DMS53 treated with DMSO at 0.1 percent for 48 hours (cell line): ENCODE measurements around the gene ADAMTS13.

Source experiments
- DNase-seq: peaks from one replicate; lab custom pipeline; 2025; ENCODE audit not compliant: unreplicated experiment; lab: John Stamatoyannopoulos, UW

Gene ADAMTS13

GRCh38 chr9:133488686-133489252, 66.6 kb downstream of the ADAMTS13 start:
- no peak for DNase-seq

GRCh38 chr9:133489253-133490190, 67.4 kb downstream of the ADAMTS13 start:
- no peak for DNase-seq

GRCh38 chr9:133490201-133490681, 68.1 kb downstream of the ADAMTS13 start:
- DNase-seq, result no peak

- DNase-seq, result peak; percentile 72
Measured at GRCh38 chr9:133490865-133491655, 68.9 kb downstream of the ADAMTS13 start.

GRCh38 chr9:133491656-133491925, 69.4 kb downstream of the ADAMTS13 start:
- DNase-seq, result no peak

GRCh38 chr9:133492061-133493021, 70.2 kb downstream of the ADAMTS13 start:
- DNase-seq, result no peak

GRCh38 chr9:133493428-133493827, 71.3 kb downstream of the ADAMTS13 start:
- no peak for DNase-seq

- DNase-seq, result no peak
Measured at GRCh38 chr9:133493845-133494540, 71.8 kb downstream of the ADAMTS13 start.

- DNase-seq, result no peak
Measured at GRCh38 chr9:133494636-133495326, 72.6 kb downstream of the ADAMTS13 start.

- DNase-seq, result no peak
Measured at GRCh38 chr9:133495327-133496293, 73.4 kb downstream of the ADAMTS13 start.

- DNase-seq, result no peak
Measured at GRCh38 chr9:133496861-133497842, 75.0 kb downstream of the ADAMTS13 start.

- DNase-seq, result no peak
Measured at GRCh38 chr9:133499132-133499891, 77.1 kb downstream of the ADAMTS13 start.

- no peak for DNase-seq
Measured at GRCh38 chr9:133499892-133500270, 77.7 kb downstream of the ADAMTS13 start.

GRCh38 chr9:133502112-133502511, 79.9 kb downstream of the ADAMTS13 start:
- DNase-seq, result no peak

GRCh38 chr9:133505186-133505830, 83.1 kb downstream of the ADAMTS13 start:
- DNase-seq, result no peak
